ENCODE measurements around the gene VASH2. TPM values are rescaled to one million over a fixed set of nuclear protein-coding genes. Genes with fewer than 3 reads are reported as not detected.

The VASH2 gene
- total and polyA plus RNA-seq, 2 of the 4 experiments (the other 2 are of a cell fraction), result 0.90 to 1.2 TPM

DNA sequence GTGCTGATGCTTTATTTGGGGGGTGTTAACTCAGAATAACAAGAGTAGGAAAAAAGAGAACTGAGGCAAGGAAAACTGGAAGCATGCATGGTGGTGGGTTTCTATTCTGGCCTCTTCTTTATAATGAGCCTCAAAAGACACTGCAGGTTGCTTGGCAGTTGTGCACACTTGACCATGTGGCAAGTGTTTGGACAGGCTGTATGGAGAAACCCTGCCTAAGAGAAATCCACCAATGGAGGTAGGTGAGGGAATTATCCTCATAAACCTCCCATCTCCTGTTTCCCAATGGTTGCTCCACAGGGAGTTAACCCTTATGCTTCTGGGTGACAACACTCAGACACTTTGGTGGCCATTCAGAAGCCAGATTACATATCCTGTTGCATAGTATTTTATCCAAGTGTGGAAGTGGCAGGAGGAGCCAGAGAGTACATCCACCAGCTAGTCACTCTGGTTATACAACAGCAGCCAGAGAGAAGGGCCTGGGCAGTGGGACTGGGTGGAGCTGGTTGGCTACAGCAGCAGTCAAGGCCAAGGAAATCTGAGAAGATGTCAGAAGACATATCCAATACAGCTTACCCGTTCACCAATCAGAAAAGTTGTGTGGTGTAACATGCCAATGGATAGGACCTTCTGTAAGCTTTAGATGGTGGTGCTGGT, 16.4 kb upstream of the VASH2 start:
- H4K91ac ChIP-seq (ENCODE audit: insufficient read depth, low read depth, low read length), result no peak overlapping the region
- no peak overlapping the region for H2AFZ ChIP-seq (replicated peaks; ENCODE audit: low read length, poor library complexity)
- H4K5ac ChIP-seq (ENCODE audit: low read depth, low read length), result no peak overlapping the region
- H3K9me1 ChIP-seq (ENCODE audit: insufficient read depth, low read length), result no peaks in the 10 kb centered on the region
- H4K8ac ChIP-seq (ENCODE audit: low read depth in 2 of 2, low read length in 2 of 2), result no peak overlapping the region
- CTCF ChIA-PET, result no interaction called here
- dilution Hi-C loops (cut with HindIII; ENCODE audit: low sequenced_read_pairs, unreplicated experiment), result no loop called here
- no peaks in the 10 kb centered on the region for H4K20me1 ChIP-seq (ENCODE audit: insufficient read depth, low read length)
- H3K9ac ChIP-seq (ENCODE audit: low read depth, low read length), result no peak overlapping the region
- H3K4me1 ChIP-seq (ENCODE audit: control insufficient read depth, insufficient read depth, low read length), result no peaks in the 10 kb centered on the region
- H2AK9ac ChIP-seq (replicated peaks; ENCODE audit: low read depth, low read length, poor library complexity), result no peak overlapping the region
- TF ChIP-seq SMC3 (IDR thresholded peaks at IDR 0.05; ENCODE audit: low read depth, low read length), result no peak
- TF ChIP-seq, protein P1, sequence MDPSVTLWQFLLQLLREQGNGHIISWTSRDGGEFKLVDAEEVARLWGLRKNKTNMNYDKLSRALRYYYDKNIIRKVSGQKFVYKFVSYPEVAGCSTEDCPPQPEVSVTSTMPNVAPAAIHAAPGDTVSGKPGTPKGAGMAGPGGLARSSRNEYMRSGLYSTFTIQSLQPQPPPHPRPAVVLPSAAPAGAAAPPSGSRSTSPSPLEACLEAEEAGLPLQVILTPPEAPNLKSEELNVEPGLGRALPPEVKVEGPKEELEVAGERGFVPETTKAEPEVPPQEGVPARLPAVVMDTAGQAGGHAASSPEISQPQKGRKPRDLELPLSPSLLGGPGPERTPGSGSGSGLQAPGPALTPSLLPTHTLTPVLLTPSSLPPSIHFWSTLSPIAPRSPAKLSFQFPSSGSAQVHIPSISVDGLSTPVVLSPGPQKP (IDR thresholded peaks at IDR 0.05; ENCODE audit: borderline replicate concordance, low read depth, low read length), result no peak
- no peak for TF ChIP-seq RCOR1 (IDR thresholded peaks at IDR 0.05; ENCODE audit: insufficient replicate concordance, low read length)
- no peak overlapping the region for H2BK15ac ChIP-seq (ENCODE audit: low read depth, low read length)
- H3K4ac ChIP-seq (ENCODE audit: low read depth, low read length), result no peak overlapping the region
- no peak overlapping the region for H3K4me3 ChIP-seq (ENCODE audit: insufficient read depth, low read depth, low read length)
- BruUV-seq (replicated peaks), result no TSS peak
- H2BK5ac ChIP-seq (ENCODE audit: low read depth, low read length, poor library complexity, severe bottlenecking), result no peak overlapping the region
- H2BK20ac ChIP-seq (ENCODE audit: low read depth, low read length), result no peak overlapping the region
- peaks cover under 1% of the 10 kb centered on the region; the same call in 1 of the 2 replicates for H3K9me3 ChIP-seq (ENCODE audit: control insufficient read depth, insufficient read depth, low read length)
- intact Hi-C loops (cut with micrococcal nuclease), result no loop called here
- H2AK5ac ChIP-seq (ENCODE audit: low read depth, low read length), result no peak overlapping the region
- POLR2A ChIA-PET (ENCODE audit: unreplicated experiment), result no interaction called here
- DNase-seq (no peak), ATAC-seq (ENCODE audit: low read depth) (no peak)
- WGBS, 2 experiments (ENCODE audit: extremely low coverage in 2 of 2, insufficient read length in 1 of 2), result no CpG with 5 or more reads among the region's 1 CpG
- no peak overlapping the region for H3K18ac ChIP-seq (ENCODE audit: low read depth, low read length)
- no peaks in the 10 kb centered on the region for H3K36me3 ChIP-seq (ENCODE audit: control insufficient read depth, insufficient read depth, low read length)
- peaks cover 13% of the 10 kb centered on the region for H3K27me3 ChIP-seq (ENCODE audit: control insufficient read depth, insufficient read depth, low read length)
- H3K14ac ChIP-seq (replicated peaks; ENCODE audit: low read depth, low read length), result no peak overlapping the region
- H2BK120ac ChIP-seq (ENCODE audit: low read depth, low read length), result no peak overlapping the region
- H3K79me1 ChIP-seq (ENCODE audit: low read depth in 1 of 2, low read length in 2 of 2), result no peaks in the 10 kb centered on the region
- H3K27ac ChIP-seq (ENCODE audit: insufficient read depth, low read length), result no peak overlapping the region
- H3K56ac ChIP-seq (ENCODE audit: extremely low read depth, insufficient read depth, low read length), result no peak overlapping the region
- H3K4me2 ChIP-seq (ENCODE audit: low read depth, low read length), result no peak overlapping the region
- no peak overlapping the region for H3K23ac ChIP-seq (ENCODE audit: low read depth, low read length)
- in situ Hi-C loops (cut with MboI; ENCODE audit: low sequenced_read_pairs), result no loop called here
